A549 treated with GW870086 at 1 μM for 4 hours (cell line): ENCODE results near the gene ABCC1. TPM values are rescaled to one million over a fixed set of nuclear protein-coding genes. Genes with fewer than 3 reads are reported as not detected.

ENCODE experiments used
- total RNA-seq: library from RNA; stranded (reverse); fragments of 200-300 nt; extraction: Qiagen RNA extraction; gene quantifications from 5 replicates; pipeline ENCODE4 v1.2.3, GENCODE V29; 2022; ENCODE audit warnings: low read depth

The ABCC1 gene
- total RNA-seq: 82.8 to 96.4 TPM (median 89.8 TPM) in 5 replicates

GRCh38 chr16:15949210-15950160, at the start of gene ABCC1:
Gene ABCC1, plus strand, starts transcription at chr16:15949616. Its CDS starts 136 bp downstream, at chr16:15949752.

Other genes starting within 250 kb of the ABCC1 start
- gene MYH11, start 92.6 kb upstream of the ABCC1 start, total RNA-seq: 0.03 to 0.09 TPM (median 0.05 TPM) in 4 of 5 replicates, not detected in the other
- gene CEP20, start 61.0 kb upstream of the ABCC1 start, total RNA-seq: 37.1 to 41.9 TPM (median 40.0 TPM) in 5 replicates